ENCODE measurements around the gene CYP2W1.

- TF ChIP-seq CTCF (IDR thresholded peaks at IDR 0.05) (no peak), EP300 (IDR thresholded peaks at IDR 0.05) (no peak)
Measured at GRCh38 chr7:1014681-1015080, 31.7 kb downstream of the CYP2W1 start.
